ENCODE data around the gene RASSF5.

GRCh38 chr1:206559672-206559995, 52.3 kb downstream of the RASSF5 start:
- TF ChIP-seq CTCF (IDR thresholded peaks at IDR 0.05; ENCODE audit: low read depth, low read length, poor library complexity, severe bottlenecking) (no peak), EZH2phosphoT487 (IDR thresholded peaks at IDR 0.05; ENCODE audit: borderline replicate concordance, low read length) (no peak)

Measured in DOHH2 (cell line).